OCI-LY7 (cell line): ENCODE results near the gene TAPBP. TPM values are rescaled to one million over a fixed set of nuclear protein-coding genes. Genes with fewer than 3 reads are reported as not detected.
A peak's percentile ranks its signal among the peaks of the same experiment; 100 is the strongest.

Experiments used
- BruUV-seq: library from RNA; stranded (reverse); fragments of 400-500 nt; replicated peaks from 2 replicates; lab custom pipeline; 2021; lab: Mats Ljungman, UMichigan
- CTCF ChIA-PET: fragments of 300-600 bp; sonication (Branson Sonifier 250); formaldehyde crosslinking; loops from one replicate; lab custom pipeline; 2022; ENCODE audit warnings: antibody characterized with exemption; ENCODE audit not compliant: unreplicated experiment; lab: Charles Lee
- POLR2A ChIA-PET: fragments of 300-600 bp; sonication (Branson Sonifier 250); formaldehyde crosslinking; loops from one replicate; lab custom pipeline; 2022; ENCODE audit warnings: antibody characterized with exemption; lab: Charles Lee
- DNase-seq: peaks from one replicate; pipeline ENCODE4 v3.0.0-alpha.2; 2015; ENCODE audit warnings: low spot score
- H2AFZ ChIP-seq: fragments of 200-600 bp; sonication (generic), shearing (Covaris generic); 2 replicates; pipeline ENCODE4 v1.6.1; 2014; ENCODE audit warnings: mild to moderate bottlenecking, antibody characterized with exemption, low read length, moderate library complexity
- H3K27ac ChIP-seq: fragments of 200-600 bp; sonication (generic); 2 replicates; pipeline ENCODE4 v1.5.1; 2014; ENCODE audit warnings: mixed run types, low read depth, mild to moderate bottlenecking, moderate library complexity, low read length, inconsistent platforms; ENCODE audit not compliant: poor library complexity, severe bottlenecking
- H3K36me3 ChIP-seq: fragments of 200-600 bp; sonication (generic); 2 replicates; pipeline ENCODE4 v1.6.1; 2014; ENCODE audit warnings: mild to moderate bottlenecking, antibody characterized with exemption, low read length, moderate library complexity, mixed read lengths; ENCODE audit not compliant: insufficient read depth
- H3K4me1 ChIP-seq: fragments of 200-600 bp; sonication (generic); 2 replicates; pipeline ENCODE4 v1.5.1; 2014; ENCODE audit warnings: mild to moderate bottlenecking, low read length; ENCODE audit not compliant: insufficient read depth, poor library complexity, severe bottlenecking
- H3K4me2 ChIP-seq: fragments of 200-600 bp; sonication (generic); 2 replicates; pipeline ENCODE4 v1.6.1; 2014; ENCODE audit warnings: mild to moderate bottlenecking, low read length
- H3K4me3 ChIP-seq: fragments of 200-600 bp; sonication (generic); 2 replicates; pipeline ENCODE4 v1.5.1; 2014; ENCODE audit warnings: mild to moderate bottlenecking, low read depth, low read length; ENCODE audit not compliant: poor library complexity, severe bottlenecking
- H3K79me2 ChIP-seq: fragments of 200-600 bp; sonication (generic); 2 replicates; pipeline ENCODE4 v1.6.1; 2016; ENCODE audit warnings: low read depth, mild to moderate bottlenecking, low read length, moderate library complexity, mixed read lengths; ENCODE audit not compliant: insufficient read depth
- H3K9me2 ChIP-seq: fragments of 200-600 bp; sonication (generic); 2 replicates; pipeline ENCODE4 v1.6.1; 2016; ENCODE audit warnings: mild to moderate bottlenecking, low read length, mixed read lengths; ENCODE audit not compliant: insufficient read depth
- H3K9me3 ChIP-seq: fragments of 200-600 bp; sonication (generic); 2 replicates; pipeline ENCODE4 v1.6.1; 2014; ENCODE audit warnings: mild to moderate bottlenecking, mixed run types, low read length, mixed read lengths
- H4K20me1 ChIP-seq: fragments of 200-600 bp; sonication (generic); 2 replicates; pipeline ENCODE4 v1.6.1; 2014; ENCODE audit warnings: mild to moderate bottlenecking, antibody characterized with exemption, low read length, moderate library complexity, mixed read lengths; ENCODE audit not compliant: insufficient read depth
- EZH2phosphoT487 ChIP-seq: fragments of 200-600 bp; sonication (generic); IDR thresholded peaks from 2 replicates; pipeline ENCODE4 v1.6.1; 2018; ENCODE audit warnings: low read depth, borderline replicate concordance, mild to moderate bottlenecking, mixed run types, antibody characterized with exemption, low read length, moderate library complexity, mixed read lengths
- intact Hi-C: fragments of 100-400 bp; cut with micrococcal nuclease; formaldehyde crosslinking; loops from one replicate; pipeline ENCODE4 v1.10.0; 2022; ENCODE audit not compliant: unreplicated experiment
- total RNA-seq, 2 experiments: library from RNA; depleted of rRNA in 1 of 2; stranded (reverse); fragments of >200 nt in 1 of 2; shearing (Covaris generic) in 1 of 2; gene quantifications; 2 replicates each; pipeline ENCODE4 v1.2.3, GENCODE V29; 2014 to 2022
- TF ChIP-seq, protein P1 (sequence below): fragments of 200-600 bp; sonication (generic); conservative IDR thresholded peaks from 2 replicates; pipeline ENCODE4 v1.5.1; 2014; ENCODE audit warnings: mild to moderate bottlenecking, antibody characterized with exemption, low read length, moderate library complexity, mixed read lengths

The TAPBP gene
- total RNA-seq, 2 experiments from 2014 or later: 106 to 148 TPM

GRCh38 chr6:33278810-33279209 lies 35.1 kb downstream of the TAPBP start:
- no peaks in the 10 kb centered on the region for H3K9me3 ChIP-seq
- peaks cover 91% of the 10 kb centered on the region for H3K36me3 ChIP-seq
- no peak overlapping the region for H3K4me2 ChIP-seq
- CTCF ChIA-PET: interaction anchor here (2.7 kb wide), 1 partner anchor 21 kb away, joined by 12 read pairs; no protein-coding TSS in a partner anchor
- TF ChIP-seq, protein P1, sequence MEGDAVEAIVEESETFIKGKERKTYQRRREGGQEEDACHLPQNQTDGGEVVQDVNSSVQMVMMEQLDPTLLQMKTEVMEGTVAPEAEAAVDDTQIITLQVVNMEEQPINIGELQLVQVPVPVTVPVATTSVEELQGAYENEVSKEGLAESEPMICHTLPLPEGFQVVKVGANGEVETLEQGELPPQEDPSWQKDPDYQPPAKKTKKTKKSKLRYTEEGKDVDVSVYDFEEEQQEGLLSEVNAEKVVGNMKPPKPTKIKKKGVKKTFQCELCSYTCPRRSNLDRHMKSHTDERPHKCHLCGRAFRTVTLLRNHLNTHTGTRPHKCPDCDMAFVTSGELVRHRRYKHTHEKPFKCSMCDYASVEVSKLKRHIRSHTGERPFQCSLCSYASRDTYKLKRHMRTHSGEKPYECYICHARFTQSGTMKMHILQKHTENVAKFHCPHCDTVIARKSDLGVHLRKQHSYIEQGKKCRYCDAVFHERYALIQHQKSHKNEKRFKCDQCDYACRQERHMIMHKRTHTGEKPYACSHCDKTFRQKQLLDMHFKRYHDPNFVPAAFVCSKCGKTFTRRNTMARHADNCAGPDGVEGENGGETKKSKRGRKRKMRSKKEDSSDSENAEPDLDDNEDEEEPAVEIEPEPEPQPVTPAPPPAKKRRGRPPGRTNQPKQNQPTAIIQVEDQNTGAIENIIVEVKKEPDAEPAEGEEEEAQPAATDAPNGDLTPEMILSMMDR: no peak
- H3K27ac ChIP-seq: peak overlapping the region; percentile 93
- H2AFZ ChIP-seq: no peak overlapping the region
- no peak overlapping the region for H3K4me3 ChIP-seq
- H4K20me1 ChIP-seq: peaks cover 15% of the 10 kb centered on the region
- intact Hi-C loops: loop anchor here (1.0 to 5.0 kb wide), 3 partner anchors 20 to 148 kb away; partner anchors contain the start of gene KIFC1
- H3K9me2 ChIP-seq: no peaks in the 10 kb centered on the region
- POLR2A ChIA-PET: interaction anchor here (0.8 to 3.2 kb wide), 3 partner anchors 11 to 31 kb away, joined by 3 to 19 read pairs (median 4); partner anchors contain the start of genes PFDN6, RGL2 and WDR46
- peaks cover 54% of the 10 kb centered on the region for H3K4me1 ChIP-seq
- H3K79me2 ChIP-seq: peaks cover 22% of the 10 kb centered on the region
- no TSS peak for BruUV-seq
- no peak for DNase-seq

- peaks cover 19% of the 10 kb centered on the region for H4K20me1 ChIP-seq
- H3K9me3 ChIP-seq: no peaks in the 10 kb centered on the region
- peak overlapping the region; percentile 93 for H3K4me2 ChIP-seq
- intact Hi-C loops: loop anchor here (1.0 to 5.0 kb wide), 3 partner anchors 21 to 149 kb away; partner anchors contain the start of gene KIFC1
- H3K9me2 ChIP-seq: no peaks in the 10 kb centered on the region
- TF ChIP-seq, protein P1: no peak
- no peak for TF ChIP-seq EZH2phosphoT487
- ChIA-PET CTCF (interaction anchor here (2.7 kb wide), 1 partner anchor 21 kb away, joined by 12 read pairs; no protein-coding TSS in a partner anchor), POLR2A (interaction anchor here (0.6 to 3.2 kb wide), 6 partner anchors 9 to 204 kb away, joined by 3 to 19 read pairs (median 4); partner anchors contain the start of genes PFDN6, RGL2 and WDR46)
- no TSS peak for BruUV-seq
- H3K27ac ChIP-seq: peak overlapping the region; percentile 93
- no peak for DNase-seq
- H2AFZ ChIP-seq: no peak overlapping the region
- H3K4me3 ChIP-seq: no peak overlapping the region
- H3K4me1 ChIP-seq: peaks cover 58% of the 10 kb centered on the region
- peaks cover 26% of the 10 kb centered on the region for H3K79me2 ChIP-seq
- peaks cover 91% of the 10 kb centered on the region for H3K36me3 ChIP-seq
These were observed 35.5 kb downstream of the TAPBP start for GRCh38 chr6:33278392-33278741.
